NCI-H446 (cell line): Measurements from ENCODE around the gene PBRM1.

ENCODE experiments used
- DNase-seq, 2 experiments: peaks; one replicate each; lab custom pipeline; 2025; lab: John Stamatoyannopoulos, UW

PBRM1 gene

DNA sequence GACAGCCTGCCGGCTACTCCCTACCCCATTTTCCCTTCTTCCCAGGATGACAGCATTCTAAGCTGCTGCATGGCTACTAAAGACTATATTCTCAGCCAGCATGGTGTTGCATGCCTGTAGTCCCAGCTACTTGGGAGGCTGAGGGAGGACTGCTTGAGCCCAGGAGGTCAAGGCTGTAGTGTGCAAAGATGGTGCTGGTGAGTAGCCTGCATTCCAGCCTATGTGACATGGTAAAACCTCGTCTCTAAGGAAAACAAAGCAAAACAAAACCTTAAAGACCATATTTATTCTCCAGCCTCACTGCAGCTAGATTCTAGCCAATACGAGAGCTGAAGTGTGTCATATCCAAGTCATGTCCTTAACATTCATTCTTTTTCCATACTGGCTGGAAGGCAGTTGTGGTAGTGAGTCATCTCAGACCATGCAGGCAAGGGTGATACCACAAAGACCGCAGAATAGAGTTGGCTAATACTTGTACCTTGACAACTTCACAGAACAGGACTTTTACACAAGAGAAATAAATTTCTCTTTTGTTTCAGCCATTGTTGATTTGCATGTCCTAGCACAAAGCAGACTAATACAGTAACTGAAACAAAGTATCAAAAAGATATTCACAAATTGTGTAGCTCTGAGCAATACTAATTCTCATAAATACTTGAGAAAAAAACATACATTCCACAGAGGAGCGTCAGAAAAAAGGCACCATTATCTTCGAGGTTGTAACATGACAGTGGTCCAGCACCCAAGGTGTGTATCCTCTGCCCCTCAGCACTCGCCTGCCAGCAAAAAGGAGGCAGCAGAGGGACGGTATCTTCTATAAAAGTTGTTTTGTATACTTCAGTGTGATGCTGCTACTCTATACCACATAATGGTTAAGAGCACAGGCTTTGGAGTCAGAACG lies 14.8 kb downstream of the PBRM1 start:
- no peak for DNase-seq

DNA sequence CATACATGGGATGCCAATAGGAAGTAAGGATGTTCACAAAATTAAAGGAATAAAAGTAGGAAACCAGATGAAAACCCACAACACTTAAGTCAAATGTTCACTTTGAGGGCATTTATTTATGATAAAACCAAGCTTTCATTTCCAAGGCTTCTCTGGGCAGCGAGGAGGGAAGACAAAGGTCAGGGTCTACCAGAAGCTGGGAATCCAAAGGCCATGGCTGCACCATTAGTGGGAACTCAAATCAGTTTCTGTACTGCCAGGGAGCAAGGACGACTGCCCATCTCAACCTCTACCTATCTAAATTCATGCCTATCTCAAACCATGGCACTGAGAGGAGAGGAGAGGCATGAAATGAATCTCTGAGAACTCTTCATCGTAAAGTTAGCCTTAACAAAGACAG lies 22.6 kb downstream of the PBRM1 start:
- DNase-seq: no peak

DNA sequence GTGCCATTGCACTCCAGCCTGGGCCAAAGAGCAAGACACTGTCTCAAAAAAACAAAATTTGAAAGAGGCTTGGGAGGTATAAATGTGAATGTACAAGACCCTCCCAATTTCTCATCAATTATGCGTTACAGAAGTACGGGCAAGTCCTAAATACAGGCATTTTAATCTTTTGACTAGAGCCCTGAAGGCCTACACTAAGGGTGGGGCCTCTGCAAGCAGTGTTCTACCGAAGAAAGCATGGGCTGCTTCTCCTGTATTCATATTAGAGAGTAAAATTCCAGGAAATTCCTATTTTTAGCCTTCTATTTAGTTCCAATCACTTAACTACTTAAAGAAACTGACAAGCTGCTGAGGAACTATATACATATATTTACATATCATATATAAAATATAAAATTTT lies 25.7 kb downstream of the PBRM1 start:
- no peak for DNase-seq

- no peak for DNase-seq
Observed at GRCh38 chr3:52655895-52656294, 29.8 kb downstream of the PBRM1 start.

DNA sequence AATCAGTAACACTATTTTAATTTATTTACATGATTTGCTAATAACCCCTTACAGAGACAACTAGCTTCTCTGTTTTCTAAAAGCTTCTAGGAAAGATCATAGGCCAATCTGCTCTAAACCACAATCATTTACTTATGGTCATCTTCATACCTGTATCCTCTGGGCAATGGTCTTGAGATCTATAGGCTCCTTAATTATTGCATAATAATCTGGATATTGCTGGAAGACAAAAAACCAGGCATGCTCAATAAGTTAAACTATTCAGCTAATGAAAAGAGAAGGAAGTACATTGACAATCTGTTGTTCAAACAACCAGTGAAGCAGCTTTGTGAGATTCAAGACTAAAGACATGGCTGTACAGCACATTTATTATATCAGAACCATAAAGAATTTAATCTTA lies 34.1 kb downstream of the PBRM1 start:
- DNase-seq: no peak

GRCh38 chr3:52650439-52650838 lies 35.3 kb downstream of the PBRM1 start:
- DNase-seq: no peak

DNA sequence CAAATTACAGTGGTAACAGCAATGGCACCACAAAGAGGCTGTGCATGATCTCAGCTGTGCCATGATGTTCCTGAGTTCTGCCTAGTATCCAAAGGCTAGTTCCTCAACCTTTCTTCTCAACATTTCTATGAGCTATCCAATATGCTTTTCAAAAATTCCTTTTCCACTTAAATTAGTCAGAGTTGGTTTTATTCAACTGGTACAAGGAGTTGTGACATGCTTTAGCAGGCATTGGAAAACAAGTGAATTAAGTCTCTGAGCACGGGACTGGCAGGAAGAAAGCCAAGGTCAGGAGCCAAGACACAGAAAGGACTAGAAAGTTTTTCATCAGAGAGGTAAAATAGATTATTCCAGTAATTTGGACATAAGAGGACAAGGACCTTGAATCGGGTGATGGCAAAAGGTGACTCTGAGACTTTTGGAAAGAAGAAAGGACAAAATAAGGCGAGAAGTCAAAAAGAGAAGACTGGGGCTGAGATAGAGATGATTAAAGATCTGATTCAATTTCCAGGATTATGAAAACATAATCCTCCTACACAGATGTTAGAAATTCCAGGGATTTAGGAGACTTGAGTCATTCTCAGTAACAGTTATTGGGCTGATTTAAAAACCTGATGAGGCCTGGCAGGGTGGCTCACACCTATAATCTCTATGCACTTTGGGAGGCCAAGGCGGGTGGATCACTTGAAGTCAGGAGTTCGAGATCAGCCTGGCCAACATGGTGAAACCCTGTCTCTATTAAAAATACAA lies 36.1 kb downstream of the PBRM1 start:
- DNase-seq: no peak

- no peak for DNase-seq
Observed at GRCh38 chr3:52645549-52645948, 40.2 kb downstream of the PBRM1 start.

DNA sequence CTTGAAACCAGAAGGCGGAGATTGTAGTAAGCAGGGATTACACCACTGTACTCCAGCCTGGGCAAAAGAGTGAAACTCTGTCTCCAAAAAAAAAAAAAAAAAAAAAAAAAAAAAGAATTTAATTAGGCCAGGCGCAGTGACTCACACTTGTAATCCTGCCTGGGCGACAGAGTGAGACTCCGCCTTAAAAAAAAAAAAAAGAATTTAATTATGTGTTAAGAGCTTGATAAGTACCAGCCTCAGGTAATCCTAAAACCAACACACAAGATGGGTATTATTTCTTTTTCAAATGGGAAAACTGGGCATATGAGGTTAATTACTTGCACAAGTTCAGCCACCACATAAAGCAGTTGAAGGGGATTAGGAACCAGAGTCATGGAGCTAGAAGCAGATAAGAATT lies 49.0 kb downstream of the PBRM1 start:
- no peak for DNase-seq

- DNase-seq: no peak
Observed at GRCh38 chr3:52633786-52634185, 51.9 kb downstream of the PBRM1 start.

DNA sequence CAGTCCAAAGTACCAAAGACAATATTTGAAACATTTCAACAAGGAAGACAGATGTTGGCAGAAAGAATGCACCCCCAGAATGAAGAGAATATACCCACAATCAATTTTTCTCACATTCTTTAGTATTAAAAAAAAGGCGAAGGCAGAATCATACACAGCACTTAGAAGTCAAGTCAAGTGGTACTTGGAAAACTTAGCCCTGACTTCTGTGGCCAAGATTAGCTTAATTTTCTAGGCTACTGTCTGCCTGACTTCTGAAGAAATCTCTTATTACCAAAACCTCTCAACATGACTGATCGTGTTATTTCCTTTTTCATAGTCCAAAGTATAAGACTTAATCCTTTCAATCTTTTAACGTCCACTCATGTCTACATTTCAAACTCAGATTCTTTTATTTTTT lies 60.7 kb downstream of the PBRM1 start:
- DNase-seq: no peak

DNA sequence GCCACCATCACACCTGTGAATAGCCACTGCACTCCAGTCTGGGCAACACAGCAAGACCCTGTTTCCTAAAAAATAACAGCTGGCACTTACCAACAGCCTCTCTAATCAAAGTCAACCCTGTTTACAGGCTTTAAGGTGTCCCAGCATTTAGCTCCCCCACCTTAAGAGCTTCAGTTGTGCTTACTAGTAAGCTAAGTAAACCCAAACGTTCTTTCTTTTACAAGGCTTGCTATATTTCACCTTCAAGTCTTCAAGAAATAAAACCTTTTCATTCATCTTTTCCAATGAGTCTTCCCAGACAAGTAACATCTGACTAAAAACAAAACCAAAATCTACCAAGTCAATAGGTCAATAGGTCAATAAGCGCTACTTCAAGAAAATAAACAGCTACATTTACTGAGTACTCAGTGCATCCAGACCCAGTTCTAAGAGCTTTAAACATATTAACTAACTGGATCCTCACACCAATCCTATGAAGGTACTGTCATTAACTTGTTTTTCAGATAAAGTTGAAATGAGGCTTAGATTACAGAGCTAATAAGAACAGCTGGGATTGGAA lies 62.4 kb downstream of the PBRM1 start:
- no peak for DNase-seq

- DNase-seq: no peak
Observed at GRCh38 chr3:52620580-52620979, 65.1 kb downstream of the PBRM1 start.

GRCh38 chr3:52615166-52615565 lies 70.5 kb downstream of the PBRM1 start:
- DNase-seq: no peak

GRCh38 chr3:52614689-52615088 lies 71.0 kb downstream of the PBRM1 start:
- no peak for DNase-seq

DNA sequence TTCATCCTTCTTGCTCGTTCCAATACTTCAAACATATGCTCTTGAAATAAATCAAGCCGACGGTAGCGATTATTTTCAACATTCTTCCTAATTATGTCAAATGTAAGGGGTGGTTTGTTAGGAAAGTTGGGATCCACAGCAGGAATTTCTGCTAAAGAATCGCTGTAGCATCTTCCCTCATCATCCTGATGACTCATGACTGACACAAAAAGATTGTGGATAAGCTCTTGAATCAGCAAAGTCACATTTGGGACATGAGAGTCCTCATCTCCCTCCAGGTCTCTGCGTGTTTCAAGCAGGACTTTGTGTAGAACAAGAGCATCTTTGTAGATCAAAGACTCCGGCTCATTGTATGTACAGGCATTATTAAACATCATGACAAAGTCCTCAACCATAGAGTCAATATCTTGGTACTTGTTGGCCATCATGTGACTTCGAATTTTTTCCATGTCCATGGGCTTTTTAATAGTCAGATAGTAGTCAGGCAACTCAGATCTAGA lies 76.3 kb downstream of the PBRM1 start:
- DNase-seq: no peak

DNA sequence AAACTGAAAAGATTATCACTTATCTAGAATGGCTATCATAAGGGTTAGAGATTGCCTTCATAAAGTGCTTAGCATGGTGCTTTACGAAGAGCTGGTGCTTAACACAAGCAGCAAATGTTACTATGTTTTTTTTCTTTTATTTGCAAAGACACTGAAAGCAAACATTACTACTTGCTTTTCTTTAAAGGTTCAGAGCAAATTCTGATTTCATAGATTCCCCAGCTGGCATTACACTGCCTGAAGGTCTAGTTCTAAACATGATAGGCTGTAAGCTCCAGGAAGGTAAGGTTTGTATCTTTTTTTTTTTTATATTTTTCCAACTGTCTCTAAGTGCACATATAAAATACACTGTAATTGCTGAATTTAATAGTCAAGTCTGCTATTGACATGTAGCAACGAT lies 77.4 kb downstream of the PBRM1 start:
- DNase-seq: no peak

- DNase-seq: no peak
Observed at GRCh38 chr3:52606373-52607085, 79.2 kb downstream of the PBRM1 start.

DNA sequence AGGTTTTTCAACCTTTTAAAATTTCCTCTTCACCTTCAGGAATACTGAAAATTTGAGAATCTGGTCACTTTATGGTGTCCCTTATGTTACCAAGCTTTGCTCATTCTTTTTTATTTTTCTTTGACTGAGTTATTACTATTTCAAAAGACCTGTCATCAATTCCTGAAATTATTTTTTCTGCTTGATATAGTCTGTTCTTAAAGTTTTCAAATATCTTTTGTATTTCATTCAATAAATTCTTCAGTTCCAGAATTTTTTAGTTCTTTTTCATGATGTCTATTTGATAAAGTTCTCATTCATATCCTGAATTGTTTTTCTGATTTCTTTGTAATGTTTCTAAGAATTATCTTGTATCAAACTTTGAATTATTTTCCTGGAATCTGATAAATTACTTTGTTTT lies 85.5 kb downstream of the PBRM1 start:
- no peak for DNase-seq

- DNase-seq: no peak
Observed at GRCh38 chr3:52596658-52597265, 89.0 kb downstream of the PBRM1 start.

DNA sequence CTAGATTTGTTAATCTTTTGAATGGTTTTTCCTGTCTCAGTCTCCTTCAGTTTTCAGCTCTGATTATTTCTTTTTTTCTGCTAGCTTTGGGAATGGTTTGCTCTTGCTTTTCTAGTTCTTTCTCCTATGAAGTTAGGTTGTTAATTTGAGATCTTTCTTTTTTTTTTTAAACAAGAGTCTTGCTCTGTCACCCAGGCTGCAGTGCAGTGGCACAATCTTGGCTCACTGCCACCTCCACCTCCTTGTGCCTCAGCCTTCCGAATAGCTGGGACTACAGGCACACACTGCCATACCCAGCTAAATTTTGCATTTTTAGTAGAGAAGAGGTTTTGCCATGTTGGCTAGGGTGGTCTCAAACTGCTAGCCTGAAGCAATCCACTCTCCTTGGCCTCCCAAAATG lies 92.6 kb downstream of the PBRM1 start:
- DNase-seq: no peak
